Activated T-cell treated with anti-CD3 and anti-CD28 coated beads, Interleukin-2, amount 50 U/mL, for 48 hours (primary cell): ENCODE results near the gene ZNF430.
"Not testable (repeated sequence)": the region's sequence is repeated elsewhere in the genome, so short reads cannot be mapped to it uniquely, and the experiment has no call there.

Experiments
- DNase-seq, 2 experiments: peaks; one replicate each; pipeline ENCODE4 v3.0.0-alpha.2; 2020

The ZNF430 gene

GRCh38 chr19:21020298-21021227, at the start of gene ZNF430:
TSS of gene ZNF430 (plus strand) at chr19:21020657. CDS start at chr19:21020801, 144 bp downstream.
- peak; percentile 94 to 96 for DNase-seq

DNA sequence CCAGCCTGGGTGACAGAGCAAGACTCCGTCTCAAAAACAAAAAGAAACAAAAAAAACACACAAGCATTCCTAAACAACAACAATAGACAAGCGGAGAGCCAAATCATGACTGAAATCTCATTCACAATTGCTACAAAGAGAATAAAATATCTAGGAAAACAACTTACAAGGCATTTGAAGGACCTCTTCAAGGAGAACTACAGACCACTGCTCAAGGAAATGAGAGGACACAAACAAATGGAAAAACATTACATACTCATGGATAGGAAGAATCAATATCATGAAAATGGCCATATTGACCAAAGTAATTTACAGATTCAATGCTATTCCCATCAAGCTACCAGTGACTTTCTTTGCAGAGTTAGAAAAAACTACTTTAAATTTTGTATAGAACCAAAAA, 27.7 kb upstream of the ZNF430 start:
- DNase-seq = not testable (repeated sequence)

- DNase-seq = peak; percentile 89 to 91
Observed at GRCh38 chr19:20999731-21000352, 20.6 kb upstream of the ZNF430 start.

DNA sequence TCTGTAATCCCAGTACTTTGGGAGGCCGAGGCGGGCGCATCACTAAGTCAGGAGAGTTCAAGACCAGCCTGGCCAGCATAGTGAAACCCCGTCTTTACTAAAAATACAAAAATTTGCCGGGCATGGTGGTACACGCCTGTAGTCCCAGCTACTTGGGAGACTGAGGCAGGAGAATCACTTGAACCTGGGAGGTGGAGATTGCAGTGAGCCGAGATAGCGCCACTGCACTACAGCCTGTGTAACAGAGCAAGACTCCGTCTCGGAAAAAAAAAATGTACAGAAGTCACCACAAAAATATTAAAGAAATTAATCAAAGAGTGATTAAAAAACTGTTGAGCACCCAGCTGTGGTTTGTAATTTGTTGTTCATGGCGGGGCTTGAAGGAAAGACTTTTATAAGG, 781 bp downstream of the ZNF430 start:
- DNase-seq = not testable (repeated sequence)

DNA sequence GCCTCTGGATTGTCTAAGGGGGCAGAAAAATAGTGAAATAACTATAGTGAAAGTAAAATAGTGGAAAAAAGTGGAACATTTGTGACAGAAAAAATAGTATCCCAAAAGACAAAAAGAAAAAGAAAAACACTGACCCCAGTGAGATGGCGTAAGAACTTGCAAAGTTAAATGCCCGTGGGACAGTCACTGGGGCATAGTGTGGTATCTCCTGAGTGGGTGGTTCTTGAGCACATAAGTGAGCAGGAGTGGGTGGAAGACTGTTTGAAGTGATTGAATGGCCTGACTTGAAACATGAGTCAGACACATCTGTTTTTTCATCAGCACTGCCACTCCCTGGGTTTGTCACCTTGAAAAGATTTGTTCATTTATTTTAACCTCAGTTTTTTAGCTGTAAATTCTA, 2.5 kb downstream of the ZNF430 start:
- DNase-seq = peak; percentile 43 to 50

DNA sequence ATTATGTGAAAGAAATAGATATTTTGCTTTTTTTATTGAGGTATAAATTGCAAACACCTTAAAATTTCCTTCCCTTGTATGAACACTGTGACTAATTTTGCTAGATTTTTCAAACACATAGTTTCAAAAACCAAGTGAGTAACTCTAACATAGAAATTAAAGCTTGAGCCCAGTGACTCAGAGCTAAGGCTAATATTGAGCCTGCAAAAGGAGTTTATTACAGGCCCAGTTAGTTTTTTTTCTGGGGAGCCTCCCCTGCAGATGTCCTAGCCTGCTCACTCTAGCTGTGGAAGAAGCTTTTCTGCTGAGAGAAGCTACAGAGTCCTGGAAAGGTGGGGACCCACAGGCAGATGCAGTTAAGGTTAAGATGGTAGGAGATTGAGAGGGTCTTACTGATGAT, 3.4 kb downstream of the ZNF430 start:
- no peak for DNase-seq

- DNase-seq = no peak
Observed at GRCh38 chr19:21028969-21029268, 8.5 kb downstream of the ZNF430 start.

DNA sequence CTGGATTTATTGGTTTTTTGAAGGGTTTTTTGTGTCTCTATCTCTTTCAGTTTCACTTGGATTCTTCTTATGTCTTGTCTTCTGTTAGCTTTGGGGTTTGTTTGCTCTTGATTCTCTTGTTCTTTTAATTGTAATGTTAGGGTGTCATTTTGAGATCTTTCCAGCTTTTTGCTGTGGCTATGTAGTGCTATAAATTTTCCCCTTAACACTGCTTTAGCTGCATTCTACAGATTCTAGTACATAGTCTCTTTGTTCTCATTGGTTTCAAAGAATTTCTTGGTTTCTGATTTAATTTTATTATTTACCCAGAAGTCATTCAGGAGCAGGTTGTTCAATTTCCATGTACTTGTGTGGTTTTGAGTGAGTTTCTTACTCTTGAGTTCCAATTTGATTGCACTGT, 24.6 kb downstream of the ZNF430 start:
- no peak for DNase-seq

DNA sequence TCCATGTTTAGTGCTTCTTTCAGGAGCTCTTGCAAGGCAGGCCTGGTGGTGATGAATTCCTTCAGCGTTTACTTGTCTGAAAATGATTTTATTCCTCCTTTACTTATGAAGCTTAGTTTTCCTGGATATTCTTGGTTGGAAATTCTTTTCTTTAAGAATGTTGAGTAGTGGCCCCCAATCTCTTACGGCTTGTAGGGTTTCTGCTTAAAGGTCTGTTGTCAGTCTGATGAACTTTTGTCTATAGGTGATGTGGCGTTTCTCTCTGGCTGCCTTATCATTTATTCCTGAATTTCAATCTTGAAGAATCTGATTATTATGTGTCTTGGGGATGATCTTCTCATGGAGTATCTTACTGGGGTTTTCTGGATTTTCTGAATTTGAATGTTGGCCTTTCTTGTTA, 26.0 kb downstream of the ZNF430 start:
- no peak for DNase-seq

GRCh38 chr19:21047716-21048115, 27.3 kb downstream of the ZNF430 start:
- no peak for DNase-seq

- DNase-seq = no peak
Observed at GRCh38 chr19:21052902-21053301, 32.4 kb downstream of the ZNF430 start.

- no peak for DNase-seq
Observed at GRCh38 chr19:21065336-21065735, 44.9 kb downstream of the ZNF430 start.

DNA sequence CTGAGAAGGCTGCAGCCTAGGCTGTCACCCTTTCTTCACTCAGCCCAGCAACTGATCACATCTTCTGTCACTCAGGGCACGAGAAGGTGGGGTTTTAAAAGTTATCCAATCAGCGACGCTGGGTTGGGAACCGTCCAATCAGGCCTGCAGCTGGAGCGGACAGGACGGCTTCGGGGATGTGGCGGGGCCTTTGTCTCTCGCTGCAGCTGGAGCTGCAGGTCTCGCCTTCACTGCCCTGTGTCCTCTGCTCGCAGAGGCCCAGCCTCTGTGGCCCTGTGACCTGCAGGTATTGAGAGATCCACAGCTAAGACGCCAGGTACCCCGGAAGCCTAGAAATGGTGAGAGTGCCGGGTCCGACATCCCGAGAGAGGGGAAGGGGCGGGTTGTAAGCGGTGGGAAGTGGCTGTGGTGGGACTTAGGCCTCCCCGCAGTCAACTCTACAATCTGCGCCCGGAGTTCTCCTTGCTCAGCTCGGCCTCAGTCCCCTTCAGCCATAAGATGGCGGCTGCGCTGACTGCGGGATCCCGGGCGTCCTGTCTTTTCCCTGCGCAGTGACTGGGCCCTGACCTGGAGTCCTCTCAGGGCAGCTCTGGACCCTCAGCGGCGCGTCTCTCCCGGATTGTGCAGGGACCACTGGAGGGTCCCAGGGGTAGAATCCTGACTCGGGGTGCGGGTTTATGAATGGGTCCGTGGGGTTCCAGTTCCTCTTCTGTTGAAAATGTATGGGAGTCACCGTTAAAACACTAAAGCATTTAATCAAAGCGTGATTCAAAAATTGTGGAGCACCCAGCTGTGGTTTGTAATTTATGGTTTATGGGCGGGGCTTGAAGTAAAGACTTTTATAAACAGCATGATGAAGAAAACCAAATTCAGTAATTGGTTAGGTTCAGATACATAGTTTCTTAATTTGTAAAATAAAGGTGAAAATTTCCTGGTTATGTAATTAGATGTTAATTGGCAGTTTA, 61.8 kb downstream of the ZNF430 start, which contains the start of gene ZNF714:
TSS of gene ZNF714 (plus strand) at position 193 of the 965 bp plus-strand sequence. CDS start 16,066 bp downstream, outside the sequence.
- DNase-seq = peak; percentile 78 to 82

DNA sequence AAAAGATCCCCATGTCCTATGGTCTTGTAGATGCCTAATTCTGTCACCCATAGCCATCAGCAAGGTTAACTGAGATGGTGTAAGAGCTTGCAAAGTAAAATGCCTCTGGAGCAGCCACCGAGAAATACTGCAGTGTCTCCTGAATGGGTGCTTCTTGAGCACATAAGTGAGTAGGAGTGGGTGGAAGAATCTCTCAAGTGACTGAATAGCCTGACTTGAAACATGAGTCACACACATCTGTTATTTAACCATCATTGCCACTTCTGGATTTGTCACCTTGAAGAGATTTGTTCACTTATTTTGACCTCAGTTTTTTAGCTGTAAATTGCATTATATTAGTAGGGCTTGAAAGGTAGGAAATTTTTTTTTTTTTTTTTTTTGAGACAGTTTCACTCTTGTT, 63.9 kb downstream of the ZNF430 start:
- no peak for DNase-seq

DNA sequence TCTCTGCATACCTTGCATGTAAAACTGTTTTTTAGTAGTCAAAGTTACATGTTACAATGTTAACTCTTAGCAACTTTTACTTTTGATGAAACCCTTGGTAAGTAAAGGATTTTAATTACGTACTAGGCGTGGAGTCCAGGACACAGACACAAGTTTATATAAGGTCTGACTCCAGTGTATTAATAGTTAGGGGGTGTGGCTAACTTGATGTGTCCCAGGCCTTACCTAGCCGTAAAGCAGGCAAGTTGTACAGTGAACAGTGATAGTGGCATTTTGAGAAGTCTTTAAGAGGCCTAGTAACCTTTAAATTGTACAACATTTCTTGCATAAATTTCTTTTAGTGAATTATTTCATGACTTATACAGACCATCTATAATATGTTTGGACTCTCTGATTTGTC, 67.4 kb downstream of the ZNF430 start:
- DNase-seq = no peak

DNA sequence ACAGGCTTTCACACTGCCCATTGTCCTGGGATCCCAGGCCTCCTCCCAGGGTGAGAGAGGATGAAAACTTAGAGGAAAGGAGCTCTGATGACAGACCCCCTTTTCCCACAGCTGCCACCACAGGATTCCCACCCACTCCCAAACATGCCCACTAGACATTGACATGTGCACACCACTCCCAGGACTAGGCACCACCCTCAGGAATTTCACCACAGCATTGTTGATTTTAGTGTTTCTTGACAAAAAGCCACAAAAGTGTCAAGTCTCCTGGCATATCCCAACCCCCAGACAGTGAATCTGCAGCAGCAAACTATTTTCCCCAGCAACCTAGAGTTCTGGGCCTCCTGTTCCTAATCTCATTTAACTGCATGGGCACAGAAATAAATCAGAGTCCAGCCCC, 71.7 kb downstream of the ZNF430 start:
- no peak for DNase-seq

- DNase-seq = no peak
Observed at GRCh38 chr19:21094347-21095025, 74.0 kb downstream of the ZNF430 start.

DNA sequence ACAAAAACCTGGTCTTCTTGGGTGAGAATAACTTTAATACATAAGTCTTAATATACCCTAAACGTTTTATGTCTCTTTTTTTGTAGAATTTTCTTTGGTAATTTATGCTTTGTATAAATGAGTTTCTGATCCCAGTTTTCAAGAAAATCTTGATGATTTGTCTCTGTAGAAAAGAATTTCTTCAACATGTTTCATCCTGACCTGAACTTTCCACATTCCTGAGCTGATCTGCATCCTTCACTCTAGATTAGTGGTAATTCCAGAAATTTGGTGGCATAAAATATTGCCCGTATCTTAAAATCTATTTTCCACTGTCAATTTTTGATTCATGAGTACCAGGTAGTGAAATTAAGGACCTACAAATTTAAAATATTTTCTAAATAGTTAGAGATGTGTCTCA, 77.8 kb downstream of the ZNF430 start:
- DNase-seq = no peak

- DNase-seq = no peak
Observed at GRCh38 chr19:21101521-21102242, 81.2 kb downstream of the ZNF430 start.

DNA sequence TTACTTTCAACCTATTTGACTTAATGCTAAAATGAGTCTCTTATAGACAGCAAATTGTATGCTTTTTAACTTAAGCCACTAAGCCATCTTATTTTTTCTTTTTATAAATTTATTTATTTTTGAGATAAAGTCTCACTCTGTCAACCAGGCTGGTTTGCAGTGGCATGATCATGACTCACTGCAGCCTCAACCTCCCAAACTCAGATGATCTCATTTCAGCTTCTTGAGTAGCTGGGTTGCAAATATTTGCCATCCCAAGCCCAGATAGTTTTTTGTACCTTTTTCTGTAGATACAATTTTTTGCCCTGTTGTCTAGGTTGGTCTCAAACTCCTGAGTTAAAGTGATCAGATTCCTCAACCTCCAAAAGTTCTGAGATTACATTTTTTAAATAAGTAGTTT, 88.7 kb downstream of the ZNF430 start:
- no peak for DNase-seq
